Activated T-helper 1 cell treated with Interleukin-2 at 50 U/mL for 16 hours (primary cell): ENCODE results near the gene HEMK1.

Experiments used
- DNase-seq: peaks from one replicate; pipeline ENCODE4 v3.0.0-alpha.2; 2020; ENCODE audit warnings: low read depth

Gene HEMK1

GRCh38 chr3:50612970-50613846 is 43.9 kb downstream of the HEMK1 start:
- no peak for DNase-seq

DNA sequence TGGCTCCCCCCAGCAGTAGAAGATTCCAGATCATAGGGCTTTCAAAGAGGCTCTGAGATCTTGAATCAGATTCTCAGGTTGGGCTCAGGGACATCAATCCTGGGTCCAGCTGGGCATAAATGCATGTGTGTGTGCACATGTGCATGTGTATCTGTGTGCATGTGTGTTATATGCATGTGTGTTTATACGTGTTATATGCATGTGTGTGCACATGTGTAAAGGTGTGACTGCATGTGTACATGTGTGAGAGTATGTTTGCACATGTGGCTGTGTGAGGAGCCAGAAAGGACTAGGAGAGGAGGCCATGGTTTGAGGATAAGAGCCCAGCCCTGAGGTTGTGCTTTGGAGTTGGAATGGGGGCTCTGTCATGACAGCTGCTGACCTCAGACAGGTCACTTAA is 45.9 kb downstream of the HEMK1 start:
- DNase-seq: no peak

- DNase-seq: peak; percentile 72
Measured at GRCh38 chr3:50616003-50616769, 46.9 kb downstream of the HEMK1 start.

DNA sequence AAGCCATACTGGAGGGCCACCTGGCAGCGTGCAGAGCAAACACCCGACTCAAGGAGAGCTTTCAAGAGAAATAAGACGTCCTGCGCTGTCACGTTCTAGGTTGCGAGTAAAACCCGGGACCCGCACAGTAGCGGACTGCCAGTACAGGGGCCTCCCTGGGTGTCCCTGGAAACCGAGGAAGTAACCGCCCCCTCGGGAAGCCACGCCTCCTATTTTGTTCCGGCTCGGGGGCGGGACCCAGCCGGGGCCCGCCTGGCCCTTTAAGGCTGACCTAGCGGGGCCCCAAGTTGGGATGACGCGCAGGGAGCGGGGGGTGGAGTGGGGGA is 47.4 kb downstream of the HEMK1 start:
- peak; percentile 91 for DNase-seq

- DNase-seq: no peak
Measured at GRCh38 chr3:50617096-50617791, 47.9 kb downstream of the HEMK1 start, which contains the start of gene MAPKAPK3. Gene MAPKAPK3 (plus strand): TSS chr3:50617151. CDS start chr3:50617566, 415 bp downstream.

GRCh38 chr3:50617911-50618481 is 48.7 kb downstream of the HEMK1 start:
- no peak for DNase-seq

- no peak for DNase-seq
Measured at GRCh38 chr3:50620420-50620819, 51.1 kb downstream of the HEMK1 start.

- no peak for DNase-seq
Measured at GRCh38 chr3:50620820-50621219, 51.5 kb downstream of the HEMK1 start.

- no peak for DNase-seq
Measured at GRCh38 chr3:50622881-50623280, 53.6 kb downstream of the HEMK1 start.

DNA sequence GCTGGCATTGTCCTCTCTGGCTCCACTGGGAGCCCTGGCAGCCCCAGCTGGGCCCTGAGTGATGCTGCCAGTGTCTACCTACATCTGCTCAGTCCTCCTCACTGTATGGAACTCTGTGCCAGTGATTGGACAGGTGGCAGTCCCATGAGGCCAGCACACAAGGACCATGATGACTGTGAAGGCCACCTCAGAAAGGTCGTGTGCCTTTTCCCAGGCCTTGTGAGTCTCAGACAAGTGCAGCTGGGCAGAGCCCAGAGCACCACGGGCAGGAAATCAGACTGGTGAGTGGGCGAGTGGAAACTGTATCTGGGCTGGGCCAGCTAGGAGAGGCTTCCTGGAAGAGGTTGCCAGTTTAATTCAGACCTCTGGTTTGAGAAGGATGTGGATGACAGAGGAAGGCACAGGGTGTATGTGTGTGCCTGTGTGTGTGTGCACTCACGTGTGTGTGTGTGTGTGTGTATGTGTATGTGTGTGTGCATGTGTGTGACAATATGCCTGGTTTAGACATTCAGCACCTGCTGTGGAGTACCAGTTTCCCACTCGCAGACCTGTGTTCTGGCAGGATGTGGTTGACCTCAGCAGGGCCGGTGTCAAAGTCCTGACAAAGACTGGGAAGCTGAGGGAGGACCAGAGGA is 54.6 kb downstream of the HEMK1 start:
- no peak for DNase-seq

GRCh38 chr3:50624634-50625033 is 55.3 kb downstream of the HEMK1 start:
- DNase-seq: no peak

DNA sequence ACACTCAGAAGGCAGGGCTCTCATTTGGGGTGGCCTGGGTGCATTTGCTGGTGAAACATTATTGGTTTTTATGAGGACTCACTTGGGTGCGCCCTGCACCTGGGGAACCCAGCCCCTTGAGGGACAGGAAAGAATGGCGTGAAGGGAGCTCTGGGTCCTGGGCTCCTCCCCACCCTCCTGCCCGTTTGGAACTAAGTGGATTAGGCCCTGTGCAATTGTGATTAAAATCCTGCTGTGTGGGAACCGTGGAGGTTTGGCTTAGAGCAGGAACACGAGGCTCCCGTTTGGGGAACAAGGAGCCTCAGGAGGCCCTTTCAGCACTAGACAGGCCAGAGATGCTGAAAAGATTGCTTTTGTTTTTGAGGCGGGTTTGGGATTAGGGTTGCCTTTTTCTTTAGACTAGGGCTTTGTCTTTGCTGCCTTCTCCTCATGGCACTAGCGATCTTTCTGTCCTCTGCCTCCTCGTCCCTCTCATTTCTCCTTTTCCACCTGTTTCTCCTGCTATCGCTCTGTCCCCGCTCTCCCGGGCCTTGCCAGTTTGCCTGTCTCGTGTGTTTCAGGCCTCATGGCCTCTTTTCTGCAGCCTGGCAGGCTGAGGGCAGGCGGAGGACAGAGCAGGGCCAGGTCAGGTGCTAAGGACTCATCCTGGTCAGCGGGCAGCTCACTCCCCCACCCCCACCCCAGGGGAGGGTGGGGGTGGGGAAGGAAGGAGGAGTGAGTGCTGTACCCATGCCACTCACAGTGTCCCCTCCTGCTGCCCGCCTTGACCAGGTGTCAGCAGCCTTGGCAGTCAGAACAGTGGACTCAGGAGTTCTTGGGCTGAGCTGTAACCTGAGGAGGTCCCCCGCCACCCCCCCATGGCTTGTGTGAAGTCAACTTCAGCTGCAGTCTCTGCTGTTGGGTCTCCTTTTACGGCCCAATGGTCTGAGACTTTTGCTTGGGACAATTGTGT is 56.2 kb downstream of the HEMK1 start:
- no peak for DNase-seq

GRCh38 chr3:50626401-50626800 is 57.1 kb downstream of the HEMK1 start:
- DNase-seq: no peak

DNA sequence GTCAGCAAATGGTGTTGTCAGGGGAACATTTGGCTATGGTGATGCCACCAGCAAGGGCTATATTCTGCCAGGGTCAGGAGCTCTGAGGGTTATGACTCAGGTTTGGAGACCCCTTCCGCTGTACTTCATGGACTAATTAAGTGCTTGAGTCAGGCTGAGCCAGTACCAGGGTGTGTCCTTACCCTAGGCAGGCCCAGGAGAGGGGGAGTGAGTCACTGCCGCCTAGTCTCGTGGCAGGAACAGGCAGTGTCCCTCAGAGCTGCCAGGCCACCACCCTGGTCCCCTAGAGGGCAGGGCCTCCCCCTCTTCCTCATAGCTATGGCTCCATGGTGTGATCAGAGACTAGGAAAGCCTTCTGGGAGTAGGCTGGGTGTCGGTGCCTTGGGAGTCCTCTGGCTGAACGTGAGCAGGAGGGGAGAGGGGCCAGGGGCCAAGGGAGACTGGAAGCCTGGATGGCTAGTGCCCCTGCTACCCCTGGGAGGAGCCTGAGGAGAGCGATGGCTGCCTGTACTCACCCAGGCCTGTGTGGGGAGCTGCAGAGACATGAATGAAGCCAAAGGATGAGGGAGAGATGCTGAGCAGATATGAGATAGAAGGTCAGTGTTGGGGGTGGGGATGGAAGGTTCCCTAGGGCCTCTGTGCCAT is 58.2 kb downstream of the HEMK1 start:
- DNase-seq: no peak

- no peak for DNase-seq
Measured at GRCh38 chr3:50628601-50629000, 59.3 kb downstream of the HEMK1 start.

DNA sequence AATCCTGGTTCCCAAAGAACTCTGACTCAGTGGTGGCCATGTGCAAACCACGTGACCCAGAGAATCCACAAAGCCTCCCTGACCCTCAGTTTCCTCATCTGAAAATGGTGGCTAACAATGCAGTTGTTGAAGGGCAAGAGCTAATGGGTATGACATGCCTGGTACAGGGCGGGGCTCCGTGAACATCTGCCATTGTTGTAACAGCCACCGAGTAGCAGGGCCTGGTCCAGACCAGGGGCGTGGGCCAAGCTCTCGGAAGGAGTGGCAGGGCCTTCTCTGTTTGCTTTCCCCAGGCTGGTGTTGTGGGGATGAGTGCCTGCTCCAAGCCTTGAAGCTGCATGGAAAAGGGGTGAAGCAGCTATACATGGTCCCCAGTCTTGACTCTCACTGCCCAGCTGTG is 61.1 kb downstream of the HEMK1 start:
- no peak for DNase-seq

DNA sequence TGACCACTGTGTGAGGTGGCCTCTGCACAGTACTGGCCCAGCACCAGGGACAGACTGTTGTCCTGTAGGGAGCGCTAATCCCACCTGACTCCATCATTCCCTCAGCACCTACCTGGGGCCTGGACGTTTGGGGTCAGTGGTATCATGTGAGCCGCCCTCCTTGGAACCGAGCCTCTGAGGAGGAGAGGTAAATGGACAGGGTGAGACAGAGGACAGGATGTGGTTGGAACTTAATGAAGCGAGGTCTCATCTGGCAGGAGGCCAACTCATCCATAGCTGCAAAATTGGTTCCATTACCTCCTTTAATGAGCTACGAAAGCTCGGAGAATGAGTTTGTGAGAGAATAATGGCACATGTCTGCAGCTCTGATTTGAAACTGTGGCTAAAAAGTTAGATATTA is 61.6 kb downstream of the HEMK1 start:
- no peak for DNase-seq

- DNase-seq: no peak
Measured at GRCh38 chr3:50632450-50632849, 63.1 kb downstream of the HEMK1 start.

DNA sequence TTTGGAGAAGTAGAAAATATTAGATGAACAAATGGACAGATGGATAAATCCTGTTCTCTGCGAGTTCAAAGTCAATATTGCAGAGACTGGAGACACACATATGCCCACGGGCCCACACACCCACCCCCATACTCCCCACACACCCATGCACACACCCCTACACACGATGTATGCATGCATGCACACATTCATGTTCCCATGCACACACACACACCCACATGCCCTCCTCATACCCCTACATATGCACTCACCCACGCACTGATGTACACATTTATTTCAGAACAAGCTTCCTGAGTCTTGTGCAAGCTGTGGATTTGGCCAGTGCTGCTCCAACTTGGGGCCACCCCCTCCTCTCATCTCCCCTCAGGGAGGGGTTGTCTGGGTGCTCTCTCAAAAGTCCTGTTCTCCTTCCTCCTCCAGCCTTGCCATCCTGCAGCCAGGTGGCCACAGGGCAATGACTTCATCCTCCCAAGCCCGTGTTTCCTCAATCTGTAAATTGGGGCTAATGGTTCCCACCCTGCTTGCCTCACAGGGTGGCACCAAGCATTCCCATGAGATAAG is 64.0 kb downstream of the HEMK1 start:
- no peak for DNase-seq

DNA sequence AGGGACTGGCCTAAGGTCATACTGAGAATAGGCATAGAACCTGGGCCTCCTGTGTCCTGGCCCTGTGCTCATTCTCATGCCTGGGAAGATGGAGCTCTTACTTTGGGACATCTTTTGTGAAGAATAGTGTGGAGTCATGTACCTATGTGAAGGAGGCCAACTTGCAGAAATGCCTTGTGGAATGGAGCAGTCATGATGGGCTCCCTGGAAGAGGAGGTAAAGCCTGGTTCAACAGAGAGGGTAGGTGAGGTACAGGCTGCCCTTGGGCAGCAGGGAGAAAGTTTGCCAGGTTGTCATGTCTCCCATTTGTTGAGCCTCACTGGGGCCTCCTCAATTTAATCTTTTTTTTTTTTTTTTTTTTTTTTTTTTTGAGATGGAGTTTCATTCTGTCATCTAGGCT is 65.7 kb downstream of the HEMK1 start:
- no peak for DNase-seq
